HG03175 (cell line): ENCODE data around the gene LRRC15.

ENCODE experiments used
- ATAC-seq: cut with Tn5 transposase; IDR thresholded peaks from one replicate; pipeline ENCODE4 v1.9.1; 2021; ENCODE audit warnings: mild to moderate bottlenecking, moderate library complexity; ENCODE audit not compliant: unreplicated experiment

LRRC15 gene

DNA sequence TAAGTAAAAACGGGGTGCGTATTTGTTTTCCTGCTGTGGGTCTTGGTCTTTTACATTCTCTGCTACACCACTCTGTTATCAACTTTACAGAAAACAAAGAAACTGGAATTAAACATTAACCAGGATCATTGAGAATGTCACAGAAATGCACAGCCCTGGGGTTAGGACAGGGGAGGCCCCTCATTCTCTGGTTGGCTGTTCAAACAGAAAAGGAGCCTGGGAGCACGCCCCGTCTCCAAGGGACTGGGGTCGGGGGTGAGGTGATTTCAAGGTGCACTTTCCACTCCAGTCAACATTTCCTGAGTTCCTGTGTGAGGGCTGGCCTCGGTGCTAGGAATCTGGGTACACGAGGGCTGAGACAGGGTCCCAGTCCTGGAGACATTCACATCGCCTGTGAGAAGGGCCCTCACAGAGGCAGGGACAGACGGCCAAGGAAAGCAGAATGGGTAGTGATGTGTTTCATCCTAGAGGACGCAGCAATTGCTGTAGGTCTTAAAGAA, 48.7 kb downstream of the LRRC15 start:
- ATAC-seq = no peak

DNA sequence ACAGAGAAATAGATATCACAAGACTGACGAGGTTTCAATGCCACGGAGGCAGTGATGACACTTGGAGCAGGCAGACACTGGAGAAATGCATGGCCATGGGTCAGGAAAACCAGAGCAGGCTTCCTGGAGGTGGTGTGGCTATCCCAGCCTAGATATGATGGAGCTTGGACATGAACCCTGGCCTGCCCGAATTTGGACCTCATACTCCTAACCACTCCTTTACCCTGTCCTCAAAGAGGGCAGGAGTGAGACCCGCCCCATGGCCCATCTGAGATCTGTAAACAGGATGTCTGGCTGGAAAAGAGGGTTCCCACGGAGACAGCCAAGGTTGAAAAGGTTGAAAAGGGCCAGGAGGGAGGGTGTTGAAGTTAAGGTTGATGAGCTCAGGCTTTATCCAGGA, 49.4 kb downstream of the LRRC15 start:
- ATAC-seq = no peak

DNA sequence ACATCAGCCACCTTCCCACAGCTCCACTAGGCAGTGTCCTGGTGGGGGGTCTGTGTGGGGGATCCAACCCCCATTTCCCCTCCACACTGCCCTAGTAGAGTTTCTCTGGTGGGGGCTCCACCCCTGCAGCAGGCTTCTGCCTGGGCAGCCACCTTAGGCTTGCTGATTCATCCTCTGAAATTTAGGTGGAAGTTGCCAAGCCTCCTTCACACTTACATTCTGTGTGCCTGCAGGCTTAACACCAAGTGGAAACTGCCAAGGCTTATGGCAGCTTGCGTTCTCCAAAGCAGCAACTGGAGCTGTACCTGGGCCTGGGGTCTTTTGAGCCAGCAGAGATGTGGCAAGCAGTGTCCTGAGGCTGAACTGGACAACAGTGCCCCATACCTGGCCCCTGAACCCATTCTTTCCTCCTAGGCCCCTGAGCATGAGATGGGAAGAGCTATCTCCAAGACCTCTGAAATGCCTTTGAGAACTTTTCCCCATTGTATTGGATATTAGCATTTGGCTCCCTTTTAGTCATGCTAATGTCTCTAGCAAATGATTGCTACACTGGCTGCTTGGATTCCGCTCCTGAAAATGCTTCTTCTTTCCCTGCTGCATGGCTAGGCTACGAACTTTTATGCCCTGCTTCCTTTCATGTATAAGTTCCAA, 50.9 kb downstream of the LRRC15 start:
- no peak for ATAC-seq

DNA sequence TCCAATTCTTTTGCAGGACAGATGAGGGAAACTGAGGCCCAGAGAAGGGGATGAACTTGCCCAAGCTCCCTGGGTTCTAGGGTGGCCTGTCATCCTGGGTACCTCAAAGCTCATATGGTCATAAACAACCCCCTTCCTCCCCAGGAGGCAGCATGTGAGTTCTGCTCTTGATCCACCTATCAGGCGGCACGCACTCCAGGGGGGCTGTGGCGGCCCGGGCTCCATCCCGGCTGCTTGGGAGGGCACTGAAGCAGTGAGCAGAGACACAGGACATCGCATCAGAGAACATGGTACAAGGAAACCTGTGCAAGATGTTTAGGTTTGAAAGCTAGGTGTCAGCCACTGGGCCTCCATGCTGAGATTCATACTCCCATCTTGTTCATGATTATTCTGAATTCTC, 52.6 kb downstream of the LRRC15 start:
- ATAC-seq = no peak

DNA sequence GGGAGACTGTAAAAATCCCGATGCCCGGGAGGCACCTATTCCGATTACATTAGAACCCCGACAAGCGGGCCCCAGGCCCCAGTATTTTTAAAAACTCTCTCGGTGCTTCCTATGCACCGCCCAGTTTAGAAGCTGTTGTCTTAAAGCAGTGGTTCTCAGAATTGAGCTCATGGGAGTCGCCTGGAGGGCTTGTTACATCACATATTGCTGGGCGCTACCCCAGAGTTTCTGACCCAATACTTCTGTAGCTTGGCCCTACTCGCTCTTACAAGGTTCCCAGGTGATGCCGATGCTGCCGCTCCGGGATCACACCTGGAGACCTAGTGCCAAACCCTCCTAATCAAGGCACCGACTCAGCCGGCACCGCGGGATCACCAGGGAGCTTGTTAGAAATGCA, 53.6 kb downstream of the LRRC15 start:
- peak; percentile 29 for ATAC-seq

DNA sequence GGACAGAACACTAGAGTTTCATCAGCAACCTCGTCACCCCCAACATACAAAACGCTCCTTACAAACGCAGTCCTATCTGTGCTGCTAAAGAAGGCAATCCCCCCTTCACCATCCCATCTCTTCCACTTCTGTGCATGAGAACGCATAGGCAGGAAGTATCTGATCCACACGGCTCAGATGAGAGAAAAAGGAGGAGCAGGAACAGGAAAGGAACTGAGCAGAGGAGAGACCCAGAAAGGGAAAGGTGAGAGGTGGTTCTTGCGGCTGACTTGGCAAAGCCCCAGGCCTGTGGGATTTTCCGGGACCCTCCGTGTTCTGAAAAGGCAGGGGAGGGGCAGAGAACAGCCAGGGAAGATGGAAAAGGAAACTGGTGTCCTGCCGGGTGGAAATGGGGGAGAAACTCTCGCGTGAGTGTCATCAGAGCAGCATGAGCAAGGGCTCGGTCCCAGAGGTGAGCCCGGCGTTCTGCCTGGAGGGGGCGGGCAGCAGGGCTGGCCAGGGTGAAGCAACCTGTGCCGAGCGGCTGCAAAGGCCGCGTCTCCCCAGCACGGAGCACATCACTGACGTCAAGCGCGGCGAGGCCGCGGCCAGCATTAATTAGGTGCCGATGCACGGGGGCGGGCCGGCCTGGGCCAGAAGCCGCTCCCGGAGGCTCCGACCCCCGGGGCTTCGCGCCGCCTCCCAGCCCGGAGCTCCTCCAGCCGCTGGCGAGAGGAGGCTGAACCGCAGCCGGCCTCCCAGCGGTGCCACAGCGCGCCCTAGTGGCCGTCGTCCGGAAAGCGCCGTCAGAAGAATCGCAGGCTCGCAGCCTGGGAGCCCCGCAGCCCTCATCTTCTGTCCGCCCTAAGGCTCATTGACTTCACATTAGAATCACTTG, 54.2 kb downstream of the LRRC15 start:
- peak; percentile 87 for ATAC-seq

DNA sequence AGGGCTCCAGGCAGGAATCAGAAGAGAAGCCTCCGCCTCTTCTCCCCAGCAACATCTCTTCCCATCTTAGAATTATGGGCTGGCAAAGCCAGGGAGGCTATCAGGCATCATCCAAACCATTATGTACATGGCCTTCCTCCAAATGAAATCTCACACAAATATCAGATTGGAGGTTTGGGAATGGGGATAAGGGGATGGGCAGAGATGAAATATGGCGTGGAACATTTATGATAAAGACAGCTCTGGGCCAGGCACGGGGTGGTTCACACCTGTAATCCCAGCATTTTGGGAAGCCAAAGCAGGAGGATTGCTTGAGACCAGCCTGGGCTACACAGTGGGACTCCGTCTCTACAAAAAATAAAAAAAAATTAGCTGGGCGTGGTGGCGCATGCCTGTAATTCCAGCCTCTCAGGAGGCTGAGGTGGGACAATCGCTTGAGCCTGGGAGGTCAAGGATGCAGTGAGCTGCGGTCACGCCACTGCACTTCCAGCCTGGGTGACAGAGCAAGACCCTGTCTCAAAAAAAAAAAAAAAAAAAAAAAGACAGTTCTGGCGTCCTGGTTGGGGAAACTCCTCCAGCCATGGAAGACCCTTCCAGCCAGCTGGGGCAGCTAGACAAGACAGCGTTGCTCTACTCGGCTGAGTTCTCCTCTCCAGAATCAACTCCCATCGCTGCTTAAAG, 55.0 kb downstream of the LRRC15 start:
- no peak for ATAC-seq

DNA sequence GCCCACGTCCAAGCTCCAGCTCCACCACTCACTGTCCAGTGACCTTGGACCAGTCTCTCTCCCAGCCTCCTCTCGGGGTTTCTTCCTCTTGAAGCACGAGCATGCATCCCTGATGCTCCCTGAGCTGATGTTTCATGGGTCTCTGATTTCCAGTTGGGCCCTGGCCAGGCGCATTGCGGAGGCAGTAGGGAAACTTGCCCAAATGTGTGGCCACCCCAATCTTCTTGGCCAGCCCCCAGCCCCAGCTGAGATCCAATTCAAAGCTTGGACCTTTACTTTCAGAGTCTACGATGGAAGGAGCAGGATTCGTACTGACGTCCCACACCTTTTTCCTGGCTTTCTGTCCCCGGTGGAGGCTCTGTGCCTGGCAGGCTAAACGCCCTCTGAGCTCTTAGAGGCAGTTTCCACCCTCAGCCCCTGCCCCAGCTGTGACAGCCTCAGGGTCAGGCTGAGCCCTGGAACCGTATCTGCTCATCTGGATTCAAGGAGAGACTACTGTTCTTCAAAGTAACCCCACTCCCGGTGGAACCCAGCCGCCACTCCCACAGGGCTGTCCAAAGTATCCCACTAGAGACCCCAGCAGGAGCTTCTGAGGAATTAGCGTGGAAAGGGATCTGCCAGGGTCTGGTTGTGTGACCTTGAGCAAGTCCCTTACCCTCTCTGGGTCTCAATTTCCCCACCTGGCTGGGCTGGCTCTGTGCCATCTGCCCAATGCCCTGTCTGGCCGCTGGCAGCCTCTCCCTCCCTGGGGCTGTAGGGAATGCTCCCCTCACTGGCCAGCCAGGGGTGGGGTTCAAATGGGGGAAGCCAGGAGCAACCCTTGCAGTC, 55.8 kb downstream of the LRRC15 start:
- ATAC-seq = no peak

DNA sequence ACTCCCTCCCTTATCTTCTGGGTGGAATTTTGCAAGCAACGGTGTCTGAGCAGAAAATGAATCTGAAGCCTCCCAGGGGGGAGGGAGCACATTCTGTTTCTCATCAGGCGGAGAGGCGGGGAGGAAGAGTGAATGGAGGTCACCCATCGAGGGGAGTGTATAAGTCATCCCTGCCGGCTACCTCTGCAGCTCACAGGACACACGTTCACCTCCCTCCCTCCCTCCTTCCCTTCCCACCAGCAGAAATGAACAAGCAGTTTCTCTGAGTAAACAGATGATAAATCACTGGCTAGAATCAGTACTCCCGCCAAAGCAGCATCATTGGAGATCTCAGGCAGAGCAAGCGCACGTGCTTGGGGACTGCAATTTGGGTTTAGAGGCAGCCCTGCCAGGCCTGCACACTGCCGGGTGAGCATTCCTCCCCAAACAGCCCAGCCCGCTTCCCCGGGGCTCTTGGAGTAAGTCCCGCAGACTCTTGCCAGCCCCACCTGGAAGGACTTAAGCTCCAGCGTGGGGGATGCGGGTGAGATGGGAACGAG, 56.7 kb downstream of the LRRC15 start:
- ATAC-seq = no peak

DNA sequence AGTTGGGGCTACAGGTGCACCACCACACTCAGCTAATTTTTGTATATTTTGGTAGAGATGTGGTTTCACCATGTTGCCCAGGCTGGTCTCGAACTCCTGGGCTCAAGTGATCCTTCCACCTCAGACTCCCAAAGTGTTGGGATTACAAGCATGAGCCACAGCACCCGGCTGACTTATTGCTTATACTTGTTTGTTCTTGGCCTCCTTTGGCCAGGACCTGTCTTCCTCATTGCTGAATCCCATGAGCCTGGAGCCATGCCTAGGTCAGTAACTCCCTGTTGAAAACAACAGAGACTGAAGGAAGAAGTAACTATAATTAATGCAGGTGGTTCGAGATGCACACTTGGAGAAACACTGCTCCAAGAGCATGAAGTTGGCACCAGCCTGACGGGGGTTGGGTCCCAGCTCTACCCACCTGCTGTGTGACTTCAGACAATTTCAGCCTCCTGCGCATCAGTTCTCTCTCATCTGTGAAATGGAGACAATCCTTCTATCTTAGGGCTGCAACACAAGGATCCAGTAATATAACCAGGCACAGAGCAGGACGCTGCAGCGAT, 57.3 kb downstream of the LRRC15 start:
- ATAC-seq = no peak

DNA sequence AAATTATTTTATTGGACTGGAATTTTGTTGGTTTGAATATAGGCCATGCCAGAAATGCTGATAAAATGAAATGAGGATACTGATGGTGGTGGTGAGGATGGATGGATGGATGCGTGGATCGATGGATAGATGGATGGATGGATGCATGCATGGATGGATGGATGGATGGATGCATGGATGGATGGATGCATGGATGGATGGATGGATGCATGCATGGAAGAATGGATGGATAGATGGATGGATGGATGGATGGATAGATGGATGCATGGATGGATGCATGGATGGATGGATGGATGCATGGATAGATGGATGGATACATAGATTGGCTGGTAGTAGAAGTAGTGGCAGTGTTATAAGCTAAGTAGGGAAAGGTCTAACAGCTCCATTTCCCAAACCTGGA, 58.5 kb downstream of the LRRC15 start:
- ATAC-seq = no peak

DNA sequence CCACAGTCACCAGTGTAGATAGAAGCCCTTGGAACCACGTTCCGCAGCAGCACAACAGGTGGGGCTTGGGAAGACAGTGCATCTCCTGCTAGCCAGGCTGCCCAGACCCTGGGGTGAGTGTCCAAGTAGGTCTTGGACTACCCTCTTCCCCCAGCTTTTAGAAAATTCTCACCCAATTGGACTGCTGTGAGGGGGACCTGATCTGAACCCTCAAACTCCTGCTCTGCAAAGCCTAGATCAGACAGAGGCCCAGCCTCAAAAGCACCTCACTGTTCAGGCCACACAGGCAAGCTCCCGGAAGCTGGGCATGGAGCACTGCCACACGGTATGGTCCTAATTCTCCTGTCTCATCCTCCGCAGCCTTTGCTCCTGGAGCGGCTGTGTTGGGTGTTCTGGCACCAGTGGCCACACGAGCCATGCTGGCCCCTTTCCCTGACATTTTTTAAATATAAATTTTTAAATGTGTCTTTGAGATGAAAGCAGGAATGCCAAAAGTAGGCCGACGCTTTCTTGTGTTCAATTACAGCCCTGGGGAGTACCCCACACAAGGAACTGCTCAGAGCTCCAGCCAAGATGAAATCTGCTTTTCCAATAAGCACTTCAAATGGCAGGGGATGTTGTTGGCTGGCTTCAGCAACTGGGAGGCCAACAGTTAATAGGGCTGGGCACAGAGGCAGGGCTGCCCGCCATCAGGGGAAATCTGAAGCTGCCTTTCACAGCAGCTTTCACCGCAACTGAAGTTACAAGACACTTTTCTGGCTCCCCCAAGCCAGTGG, 59.3 kb downstream of the LRRC15 start:
- no peak for ATAC-seq

DNA sequence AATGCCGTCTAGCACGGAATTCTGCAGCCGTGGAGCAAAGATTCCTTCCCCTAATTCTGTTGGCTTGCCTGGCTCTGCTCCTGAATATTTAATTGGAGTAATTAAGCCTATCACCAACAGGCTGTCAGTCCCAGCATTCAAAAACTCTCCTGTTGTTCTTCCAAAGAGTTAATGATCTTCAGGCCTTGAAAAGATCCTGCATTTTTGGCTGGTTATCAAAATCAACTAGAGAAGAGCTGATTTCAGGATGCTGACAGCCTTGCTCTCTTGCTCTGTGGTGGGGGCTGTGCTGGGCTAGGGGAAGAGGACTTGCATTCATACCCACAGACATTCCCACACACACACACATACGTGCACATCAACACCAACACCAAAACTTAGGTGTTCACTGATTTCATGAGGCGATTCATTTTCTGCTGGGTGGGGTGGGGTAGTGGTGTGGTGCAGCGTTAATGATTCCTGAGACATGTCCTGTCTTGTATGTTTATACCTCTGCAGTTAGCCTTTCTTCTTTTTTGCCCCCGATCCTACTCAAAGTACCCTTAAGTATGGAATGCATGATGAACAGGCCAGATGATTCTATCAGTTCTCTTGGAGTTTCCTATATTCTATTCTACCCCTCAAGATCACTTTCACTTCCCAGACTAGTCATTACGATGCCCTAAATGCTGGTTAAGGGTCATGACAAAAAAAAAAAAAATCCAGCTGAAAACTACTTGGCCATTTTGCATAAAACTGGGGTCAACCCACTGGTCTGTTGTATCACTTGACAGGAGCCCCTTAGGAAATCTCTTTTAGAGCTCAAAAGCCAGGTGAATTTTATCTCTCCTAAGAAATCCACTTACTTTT, 60.7 kb downstream of the LRRC15 start:
- no peak for ATAC-seq

DNA sequence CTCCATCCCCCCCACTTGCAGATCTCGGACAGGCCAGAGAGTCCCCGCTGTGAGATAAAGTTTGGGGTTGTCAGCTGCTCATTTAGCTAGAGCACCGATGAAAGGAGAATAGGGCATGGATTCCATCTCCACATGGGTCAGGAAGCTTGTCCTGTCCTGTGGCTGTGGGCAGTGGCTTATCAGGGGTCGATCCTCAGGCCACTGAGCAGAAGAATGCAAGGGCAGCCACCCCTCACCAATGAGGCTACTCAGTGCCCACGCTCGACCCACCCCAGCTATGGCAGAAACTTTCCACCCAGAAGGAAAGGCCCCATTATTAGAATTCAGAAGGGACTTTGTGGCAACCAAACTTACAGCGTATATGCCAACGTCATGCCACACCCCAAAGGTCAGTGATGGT, 61.7 kb downstream of the LRRC15 start:
- ATAC-seq = no peak

DNA sequence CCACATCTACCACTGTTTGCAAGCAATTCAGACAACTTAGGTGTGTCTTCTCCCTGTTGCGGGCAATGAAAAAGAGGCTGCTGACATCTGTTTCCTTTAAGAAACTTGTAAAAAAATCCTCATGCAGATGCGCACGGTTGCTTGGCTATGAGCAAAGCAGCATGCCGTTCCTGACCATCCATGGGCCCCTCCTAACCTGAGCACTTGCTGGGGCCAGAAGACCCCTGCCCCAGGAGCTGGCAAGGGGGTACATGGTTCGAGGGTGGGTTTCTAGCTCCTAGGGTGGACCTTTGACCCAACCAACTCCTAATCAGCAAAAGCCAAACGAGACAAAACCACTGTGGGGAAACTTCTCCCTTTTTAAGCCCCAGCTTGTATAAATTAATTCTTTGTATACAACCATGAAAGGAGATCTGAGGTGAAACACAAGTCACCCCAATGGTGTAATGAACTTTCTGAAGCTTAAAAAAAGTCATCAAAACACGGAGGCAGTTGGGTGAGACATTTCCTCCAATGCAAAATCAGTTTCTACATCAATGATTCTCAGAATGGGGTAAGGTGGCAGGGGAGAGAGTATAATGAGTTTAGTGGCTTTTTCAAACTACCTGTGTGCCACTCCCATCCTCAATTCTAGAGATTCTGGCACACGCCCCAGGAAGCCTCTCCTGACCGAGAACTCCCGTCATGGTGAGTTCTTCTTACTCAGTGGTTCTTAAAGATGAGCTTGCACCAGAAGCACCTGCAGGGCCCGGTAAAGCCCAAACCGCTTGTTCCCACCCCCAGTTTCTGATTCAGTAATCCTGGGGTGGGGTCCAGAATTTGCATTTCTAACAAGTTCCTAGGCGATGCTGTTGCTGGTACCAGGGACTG, 62.5 kb downstream of the LRRC15 start:
- peak; percentile 54 for ATAC-seq

DNA sequence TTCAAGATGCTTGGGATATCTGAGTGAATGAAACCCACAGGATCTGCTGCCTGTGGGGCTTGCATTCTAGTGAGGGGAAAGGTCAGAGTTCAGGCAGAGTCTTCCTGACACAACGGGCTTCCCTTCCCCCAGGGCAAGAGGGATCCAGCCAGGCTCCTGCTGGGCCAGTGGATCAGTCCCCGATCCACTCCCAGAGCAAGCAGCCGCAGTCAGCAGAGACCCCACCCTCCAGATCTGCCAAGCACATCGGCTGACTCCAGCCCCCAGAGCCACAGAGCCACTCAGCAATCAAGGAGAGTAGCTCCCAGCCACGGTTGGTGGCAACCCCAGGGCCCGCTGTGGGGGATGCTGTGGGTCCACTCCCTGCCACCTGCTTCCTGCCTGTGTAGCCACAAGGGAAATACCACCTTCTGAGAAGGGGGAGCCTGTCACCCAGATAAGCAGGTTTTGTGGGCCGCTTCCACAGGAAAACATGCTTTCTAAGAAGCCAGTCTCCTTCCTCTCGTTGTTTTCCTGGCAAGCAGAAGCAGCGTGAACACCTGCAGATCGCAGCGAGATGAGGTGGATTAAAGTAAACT, 63.3 kb downstream of the LRRC15 start:
- peak; percentile 42 for ATAC-seq
